ENCODE data around the gene C7orf57.

GRCh38 chr7:48038815-48039506, 3.6 kb downstream of the C7orf57 start:
- TF ChIP-seq CTCF (IDR thresholded peaks at IDR 0.05): no peak
- no peak for TF ChIP-seq POLR2A (IDR thresholded peaks at IDR 0.05; ENCODE audit: low read depth)
- TF ChIP-seq POLR2AphosphoS5 (IDR thresholded peaks at IDR 0.05): no peak
